ENCODE results near the gene FXYD4. TPM values are rescaled to one million over a fixed set of nuclear protein-coding genes. Genes with fewer than 3 reads are reported as not detected.
A peak's percentile ranks its signal among the peaks of the same experiment; 100 is the strongest.

FXYD4 gene
- total RNA-seq, 2 experiments from 2014 or later = not detected

DNA sequence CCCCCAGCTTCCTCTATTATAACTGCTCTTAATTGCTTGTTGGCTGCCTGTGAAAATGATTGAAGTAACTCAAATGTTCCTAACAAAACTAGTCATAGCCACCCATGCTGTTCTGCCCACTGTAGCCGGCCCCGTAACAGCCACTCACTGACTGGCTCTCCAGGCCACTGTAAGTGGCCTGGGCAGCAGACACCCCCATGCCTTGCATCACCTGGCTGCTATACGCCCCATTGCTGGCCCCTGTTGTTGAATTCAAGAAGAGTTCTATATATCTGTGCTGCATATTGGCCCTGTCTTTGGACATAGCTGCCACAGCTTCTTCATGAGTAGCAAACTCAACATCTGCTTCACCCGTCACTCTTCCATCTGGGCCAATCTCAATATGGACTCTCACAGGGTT is 15.1 kb downstream of the FXYD4 start:
- ChIA-PET POLR2A (interaction anchor here (0.8 to 20.5 kb wide), 7 partner anchors 7 to 70 kb away, joined by 3 to 332 read pairs (median 7); partner anchors contain the start of gene HNRNPF), CTCF (interaction anchor here (0.6 kb wide), 1 partner anchor 39 kb away, joined by 3 read pairs; no protein-coding TSS in a partner anchor)
- peak overlapping the region; percentile 75 for H3K27ac Mint-ChIP-seq
- no peaks in the 10 kb centered on the region for H3K9me3 Mint-ChIP-seq
- ATAC-seq = no peak
- H3K4me3 Mint-ChIP-seq = no peak overlapping the region
- peaks cover 55% of the 10 kb centered on the region for H3K36me3 Mint-ChIP-seq (ENCODE audit: low read depth)
- DNase-seq = no peak
- intact Hi-C loops (cut with micrococcal nuclease) = no loop called here
- TF ChIP-seq CTCF (IDR thresholded peaks at IDR 0.05) = no peak
- no peaks in the 10 kb centered on the region for H3K27me3 Mint-ChIP-seq
- peaks cover 41% of the 10 kb centered on the region for H3K4me1 Mint-ChIP-seq (ENCODE audit: low read depth)

DNA sequence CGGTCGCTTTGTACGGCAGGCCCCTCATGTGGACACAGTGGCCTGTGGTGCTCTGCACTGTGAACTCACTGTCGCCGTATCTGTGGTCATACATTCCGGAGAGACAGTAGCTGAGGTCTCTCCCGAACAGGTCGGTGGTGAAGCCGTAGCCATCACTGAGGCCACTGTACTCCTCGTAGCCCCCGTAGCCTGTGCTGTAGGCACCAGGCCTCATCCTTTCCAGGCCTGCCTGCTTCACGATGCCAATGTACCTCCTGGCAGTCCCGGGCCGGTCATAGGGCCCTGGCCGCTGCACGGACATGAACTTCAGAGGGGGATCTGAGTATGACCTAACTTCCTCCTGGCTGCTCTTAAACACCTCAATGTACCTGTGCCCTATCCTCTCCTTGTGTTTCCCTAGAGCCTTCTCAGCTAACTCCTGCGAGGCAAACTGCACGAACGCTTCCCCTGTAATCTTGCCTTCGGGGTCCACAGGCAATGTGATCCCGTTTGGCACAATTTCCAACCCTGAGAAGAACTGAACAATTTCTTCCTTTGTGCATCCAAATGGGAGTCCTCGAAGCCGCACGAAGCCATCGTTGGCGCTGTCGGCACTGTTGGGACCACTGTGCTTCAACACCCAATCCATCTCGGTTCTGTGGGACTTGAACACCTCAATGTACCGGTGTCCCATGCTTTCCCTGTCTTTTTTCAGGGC is 15.7 kb downstream of the FXYD4 start:
- H3K4me3 Mint-ChIP-seq = no peak overlapping the region
- TF ChIP-seq CTCF (IDR thresholded peaks at IDR 0.05) = no peak
- no peaks in the 10 kb centered on the region for H3K9me3 Mint-ChIP-seq
- H3K27ac Mint-ChIP-seq = peak overlapping the region; percentile 75
- intact Hi-C loops (cut with micrococcal nuclease) = no loop called here
- H3K4me1 Mint-ChIP-seq (ENCODE audit: low read depth) = peaks cover 45% of the 10 kb centered on the region
- ATAC-seq = no peak
- POLR2A ChIA-PET = interaction anchor here (0.8 to 20.5 kb wide), 6 partner anchors 10 to 69 kb away, joined by 3 to 332 read pairs (median 6); partner anchors contain the start of gene HNRNPF
- H3K36me3 Mint-ChIP-seq (ENCODE audit: low read depth) = peaks cover 61% of the 10 kb centered on the region
- DNase-seq = no peak
- H3K27me3 Mint-ChIP-seq = no peaks in the 10 kb centered on the region
- CTCF ChIA-PET = no interaction called here

DNA sequence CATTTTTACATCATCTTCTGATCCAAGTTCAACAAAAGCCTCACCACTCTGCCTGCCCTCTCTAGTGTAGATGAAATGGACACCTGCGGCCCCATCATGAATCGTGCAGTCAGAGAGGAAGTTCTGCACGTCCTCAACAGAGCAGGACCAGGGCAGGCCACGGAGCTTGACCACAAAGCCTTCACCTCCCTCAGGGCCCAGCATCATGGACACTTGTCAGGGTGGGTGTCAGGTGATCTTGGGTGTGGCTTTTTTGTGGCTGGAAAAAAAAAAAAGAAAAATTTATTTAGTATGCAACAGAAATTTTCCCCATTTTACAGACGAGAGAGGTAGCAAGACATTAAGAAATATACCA is 16.2 kb downstream of the FXYD4 start:
- ChIA-PET POLR2A (interaction anchor here (0.8 to 20.5 kb wide), 5 partner anchors 9 to 26 kb away, joined by 3 to 332 read pairs (median 5); partner anchors contain the start of gene HNRNPF), CTCF (interaction anchor here (1.5 kb wide), 1 partner anchor 95 kb away, joined by 4 read pairs; no protein-coding TSS in a partner anchor)
- Mint-ChIP-seq H3K27me3 (no peaks in the 10 kb centered on the region), H3K27ac (peak overlapping the region; percentile 72), H3K36me3 (ENCODE audit: low read depth) (peaks cover 66% of the 10 kb centered on the region), H3K4me3 (no peak overlapping the region), H3K9me3 (no peaks in the 10 kb centered on the region), H3K4me1 (ENCODE audit: low read depth) (peaks cover 49% of the 10 kb centered on the region)
- intact Hi-C loops (cut with micrococcal nuclease) = no loop called here
- DNase-seq (no peak), ATAC-seq (no peak)
- no peak for TF ChIP-seq CTCF (IDR thresholded peaks at IDR 0.05)

- Mint-ChIP-seq H3K27me3 (no peaks in the 10 kb centered on the region), H3K36me3 (ENCODE audit: low read depth) (peaks cover 85% of the 10 kb centered on the region), H3K9me3 (no peaks in the 10 kb centered on the region), H3K4me1 (ENCODE audit: low read depth) (peaks cover 69% of the 10 kb centered on the region), H3K27ac (peak overlapping the region; percentile 79), H3K4me3 (no peak overlapping the region)
- ChIA-PET CTCF (interaction anchor here (0.9 to 2.3 kb wide), 8 partner anchors 8 to 71 kb away, joined by 3 to 10 read pairs (median 5); no protein-coding TSS in a partner anchor), POLR2A (interaction anchor here (0.8 to 20.5 kb wide), 3 partner anchors 17 to 71 kb away, joined by 3 to 332 read pairs (median 3); partner anchors contain the start of gene HNRNPF)
- ATAC-seq (no peak), DNase-seq (no peak)
- TF ChIP-seq CTCF (IDR thresholded peaks at IDR 0.05) = no peak
- intact Hi-C loops (cut with micrococcal nuclease) = no loop called here
These were observed 18.4 kb downstream of the FXYD4 start for GRCh38 chr10:43389867-43390266.

- TF ChIP-seq CTCF (IDR thresholded peaks at IDR 0.05) = no peak
- no peak overlapping the region for H3K4me3 Mint-ChIP-seq
- H3K27ac Mint-ChIP-seq = peak overlapping the region; percentile 79
- intact Hi-C loops (cut with micrococcal nuclease) = no loop called here
- peaks cover 89% of the 10 kb centered on the region for H3K36me3 Mint-ChIP-seq (ENCODE audit: low read depth)
- ATAC-seq (no peak), DNase-seq (no peak)
- H3K27me3 Mint-ChIP-seq = no peaks in the 10 kb centered on the region
- no peaks in the 10 kb centered on the region for H3K9me3 Mint-ChIP-seq
- ChIA-PET POLR2A (interaction anchor here (0.8 to 20.5 kb wide), 6 partner anchors 8 to 70 kb away, joined by 3 to 332 read pairs (median 3); partner anchors contain the start of gene HNRNPF), CTCF (interaction anchor here (0.9 to 2.3 kb wide), 10 partner anchors 9 to 71 kb away, joined by 3 to 10 read pairs (median 4); no protein-coding TSS in a partner anchor)
- peaks cover 74% of the 10 kb centered on the region for H3K4me1 Mint-ChIP-seq (ENCODE audit: low read depth)
These were observed 18.9 kb downstream of the FXYD4 start for GRCh38 chr10:43390333-43390732.
